B cell (primary cell): Measurements from ENCODE around the gene TMBIM1. TPM values are rescaled to one million over a fixed set of nuclear protein-coding genes. Genes with fewer than 3 reads are reported as not detected.
A peak's percentile ranks its signal among the peaks of the same experiment; 100 is the strongest.

ENCODE experiments used
- ATAC-seq: fragments of 200-7000 bp; cut with Tn5 transposase; one replicate; pipeline ENCODE4 v1.10.0; 2021; ENCODE audit warnings: low read depth, mild to moderate bottlenecking, moderate number of reproducible peaks, moderate library complexity
- CTCF ChIA-PET: fragments of 350-600 bp; sonication (Branson Sonifier 250); formaldehyde crosslinking; loops from one replicate; lab custom pipeline; 2021; ENCODE audit warnings: antibody characterized with exemption, inconsistent platforms; lab: Charles Lee
- POLR2A ChIA-PET: fragments of 350-600 bp; sonication (Branson Sonifier 250); formaldehyde crosslinking; loops from one replicate; lab custom pipeline; 2021; ENCODE audit warnings: antibody characterized with exemption; lab: Charles Lee
- DNase-seq: peaks from one replicate; pipeline ENCODE4 v3.0.0; 2013
- H2AFZ ChIP-seq: 2 replicates; pipeline ENCODE4 v1.6.1; 2012; ENCODE audit warnings: mild to moderate bottlenecking, low read depth, low read length; ENCODE audit not compliant: insufficient read depth, poor library complexity, severe bottlenecking
- H3K27ac ChIP-seq, 2 donors: 1 replicate in 1 of 2; 2 replicates in 1 of 2; pipeline ENCODE4 v1.5.1; 2012 to 2013; ENCODE audit warnings: low read length in 2 of 2, mild to moderate bottlenecking in 2 of 2, moderate library complexity in 1 of 2
- H3K27me3 ChIP-seq, 4 experiments: fragments of 200-600 bp in 1 of 4; sonication (generic) in 1 of 4; replicated peaks in 1 of 4; 1 replicate in 2 of 4; 2 replicates in 2 of 4; pipeline versions ENCODE4 v1.6.1 to v1.7.0; 2013 to 2016; ENCODE audit warnings: low read length in 3 of 4, mild to moderate bottlenecking in 2 of 4, mixed read lengths in 1 of 4, moderate library complexity in 1 of 4; ENCODE audit not compliant: insufficient read depth in 4 of 4, control insufficient read depth in 3 of 4; ENCODE audit errors: control extremely low read depth in 1 of 4
- H3K36me3 ChIP-seq, 2 experiments: replicated peaks in 1 of 2; 1 replicate in 1 of 2; 2 replicates in 1 of 2; pipeline versions ENCODE4 v1.6.1 to v1.7.1; 2013; ENCODE audit warnings: low read length in 1 of 2; ENCODE audit not compliant: insufficient read depth in 2 of 2, control insufficient read depth in 1 of 2; ENCODE audit errors: control extremely low read depth in 1 of 2, extremely low read depth in 1 of 2
- H3K4me1 ChIP-seq, 2 donors: fragments of 200-600 bp in 1 of 2; sonication (generic) in 1 of 2; 1 replicate in 1 of 2; 2 replicates in 1 of 2; pipeline versions ENCODE4 v1.5.1 to v1.6.1; 2013 to 2017; ENCODE audit warnings: low read length in 2 of 2; ENCODE audit not compliant: control insufficient read depth in 2 of 2, insufficient read depth in 2 of 2
- H3K4me2 ChIP-seq: replicated peaks from 2 replicates; pipeline ENCODE3; 2012; ENCODE audit warnings: mild to moderate bottlenecking, low read depth, low read length; ENCODE audit not compliant: poor library complexity, severe bottlenecking
- H3K4me3 ChIP-seq, 5 experiments: fragments of 200-600 bp in 1 of 5; sonication (generic) in 1 of 5; 1 replicate in 3 of 5; 2 replicates in 2 of 5; pipeline versions ENCODE4 v1.5.1 to v1.7.0; 2011 to 2016; ENCODE audit warnings: low read length in 4 of 5, mild to moderate bottlenecking in 4 of 5, low read depth in 2 of 5, control low read depth in 1 of 5, moderate library complexity in 1 of 5; ENCODE audit not compliant: insufficient read depth in 1 of 5; ENCODE audit errors: control extremely low read depth in 1 of 5, extremely low read depth in 1 of 5
- H3K79me2 ChIP-seq: fragments of 200-600 bp; sonication (generic); one replicate; pipeline ENCODE4 v1.6.0; 2016; ENCODE audit warnings: low read length; ENCODE audit not compliant: control insufficient read depth, insufficient read depth
- H3K9ac ChIP-seq: fragments of 200-600 bp; sonication (generic); 2 replicates; pipeline ENCODE4 v1.6.1; 2017; ENCODE audit warnings: mild to moderate bottlenecking, low read length, moderate library complexity
- H3K9me3 ChIP-seq, 3 donors: one replicate each; pipeline versions ENCODE4 v1.6.1 to v1.7.1; 2013; ENCODE audit warnings: low read length in 2 of 3; ENCODE audit not compliant: control insufficient read depth in 2 of 3, insufficient read depth in 1 of 3; ENCODE audit errors: control extremely low read depth in 1 of 3
- H4K20me1 ChIP-seq: 2 replicates; pipeline ENCODE4 v1.6.0; 2012; ENCODE audit warnings: mild to moderate bottlenecking, low read length; ENCODE audit not compliant: insufficient read depth, control insufficient read depth, poor library complexity, severe bottlenecking
- H3K27ac Mint-ChIP-seq: one replicate; pipeline ENCODE4 v1.8.0; 2021; ENCODE audit warnings: mixed read lengths
- H3K27me3 Mint-ChIP-seq: one replicate; pipeline ENCODE4 v1.8.0; 2021; ENCODE audit warnings: mixed read lengths
- H3K4me1 Mint-ChIP-seq: one replicate; pipeline ENCODE4 v1.8.0; 2021; ENCODE audit warnings: mixed read lengths
- H3K4me3 Mint-ChIP-seq: one replicate; pipeline ENCODE4 v1.8.0; 2021; ENCODE audit warnings: mixed read lengths
- H3K9me3 Mint-ChIP-seq: one replicate; pipeline ENCODE4 v1.8.0; 2022; ENCODE audit warnings: mixed read lengths; ENCODE audit not compliant: insufficient read depth
- CTCF ChIP-seq: fragments of 200-600 bp; IDR thresholded peaks from one replicate; pipeline ENCODE4 v1.8.0; 2022; ENCODE audit warnings: antibody characterized with exemption, mild to moderate bottlenecking
- EZH2 ChIP-seq: IDR thresholded peaks from 2 replicates; pipeline ENCODE4 v1.6.1; 2012; ENCODE audit warnings: borderline replicate concordance, low read depth, mild to moderate bottlenecking, moderate library complexity, low read length; ENCODE audit not compliant: insufficient read depth, poor library complexity, severe bottlenecking
- WGBS: methylation state at CpG from one replicate; pipeline ENCODE4 v1.1.5; 2013; ENCODE audit warnings: missing lambda C conversion rate; ENCODE audit not compliant: insufficient coverage; 5-methylcytosine and 5-hydroxymethylcytosine counted together
- intact Hi-C: fragments of 100-400 bp; cut with micrococcal nuclease; formaldehyde crosslinking; loops from one replicate; pipeline ENCODE4 v1.10.0; 2022
- polyA plus RNA-seq: library from polyadenylated mRNA; depleted of rRNA; stranded (reverse); fragments of >200 nt; gene quantifications from 2 replicates; pipeline ENCODE4 v1.2.3, GENCODE V29; 2012
- total RNA-seq, 2 donors: library from RNA; stranded (reverse); fragments of 120-200 nt in 1 of 2; gene quantifications; 1 replicate in 1 of 2; 2 replicates in 1 of 2; pipeline versions ENCODE4 v1.2.3 to v1.2.4, GENCODE V29; 2013 to 2022

TMBIM1 gene
- total and polyA plus RNA-seq, 2 donors (not counting 1 experiment from before 2014, with no cell fraction given): 68.7 to 137 TPM

- Histone ChIP-seq H3K9ac (no peak overlapping the region), H3K9me3 (no peaks in the 10 kb centered on the region), H3K4me2 (no peak overlapping the region), H3K36me3 (no peaks in the 10 kb centered on the region), H2AFZ (no peak overlapping the region), H3K27me3 (no peaks in the 10 kb centered on the region), H3K4me3 (no peak overlapping the region), H4K20me1 (no peaks in the 10 kb centered on the region), H3K4me1 (peaks cover 39 to 50% of the 10 kb centered on the region in 2 donors), H3K27ac (no peak overlapping the region), H3K79me2 (peaks cover 48% of the 10 kb centered on the region)
- 95% methylated on average over 5 of the region's 5 CpGs for WGBS
- intact Hi-C loops: loop anchor here (5.0 kb wide), 1 partner anchor 588 kb away; the partner anchor contains the start of gene WNT10A
- Mint-ChIP-seq H3K27me3 (no peaks in the 10 kb centered on the region), H3K4me1 (peaks cover 46% of the 10 kb centered on the region), H3K27ac (peak overlapping the region; percentile 59), H3K9me3 (no peaks in the 10 kb centered on the region), H3K4me3 (no peak overlapping the region)
- no peak for ATAC-seq
- ChIA-PET CTCF (interaction anchor here (0.7 to 15.5 kb wide), 7 partner anchors 9 to 172 kb away, joined by 3 to 331 read pairs (median 4); partner anchors contain the start of genes AAMP, CATIP and PNKD), POLR2A (interaction anchor here (1.6 to 2.6 kb wide), 2 partner anchors 8 to 105 kb away, joined by 3 to 6 read pairs; partner anchors contain the start of gene CTDSP1)
- DNase-seq: peak; percentile 2
- TF ChIP-seq EZH2 (no peak), CTCF (no peak)
Measured at GRCh38 chr2:218294430-218295022, 2.2 kb upstream of the TMBIM1 start.
